IMR-90 (cell line): ENCODE measurements around the gene DHX15. TPM values are rescaled to one million over a fixed set of nuclear protein-coding genes. Genes with fewer than 3 reads are reported as not detected.

Source experiments
- ATAC-seq: fragments of 200-7000 bp; cut with Tn5 transposase; 2 replicates; pipeline ENCODE4 v1.9.1; 2020; ENCODE audit warnings: low read depth, mild to moderate bottlenecking, moderate library complexity
- BruUV-seq: library from RNA; stranded (reverse); fragments of 400-500 nt; replicated peaks from 2 replicates; lab custom pipeline; 2021; lab: Mats Ljungman, UMichigan
- CTCF ChIA-PET: fragments of 300-600 bp; formaldehyde crosslinking; extraction: SDS; loops from one replicate; lab custom pipeline; 2021; ENCODE audit warnings: antibody characterized with exemption; lab: Yijun Ruan, JAX
- POLR2A ChIA-PET: fragments of 300-600 bp; sonication (Branson Sonifier 250); formaldehyde crosslinking; loops from one replicate; lab custom pipeline; 2022; ENCODE audit warnings: antibody characterized with exemption; ENCODE audit not compliant: unreplicated experiment; lab: Charles Lee
- DNase-seq: peaks from one replicate; pipeline ENCODE4 v3.0.0; 2013
- H2AFZ ChIP-seq: replicated peaks from 2 replicates; pipeline ENCODE3; 2013; ENCODE audit warnings: low read length, mild to moderate bottlenecking; ENCODE audit not compliant: poor library complexity
- H2AK5ac ChIP-seq: 2 replicates; pipeline ENCODE4 v1.6.1; 2013; ENCODE audit warnings: low read depth, low read length, inconsistent platforms
- H2AK9ac ChIP-seq: replicated peaks from 2 replicates; pipeline ENCODE3; 2013; ENCODE audit warnings: mild to moderate bottlenecking, low read depth, low read length, moderate library complexity; ENCODE audit not compliant: poor library complexity
- H2BK120ac ChIP-seq: 2 replicates; pipeline ENCODE4 v1.6.1; 2013; ENCODE audit warnings: low read depth, low read length, inconsistent platforms
- H2BK15ac ChIP-seq: 3 replicates; pipeline ENCODE4 v1.6.1; 2013; ENCODE audit warnings: low read depth, low read length, inconsistent platforms
- H2BK20ac ChIP-seq: 2 replicates; pipeline ENCODE4 v1.6.1; 2013; ENCODE audit warnings: low read depth, mild to moderate bottlenecking, inconsistent platforms, low read length, moderate library complexity
- H2BK5ac ChIP-seq: 2 replicates; pipeline ENCODE4 v1.6.1; 2013; ENCODE audit warnings: mild to moderate bottlenecking, low read depth, low read length, inconsistent platforms; ENCODE audit not compliant: poor library complexity, severe bottlenecking
- H3K14ac ChIP-seq: replicated peaks from 2 replicates; pipeline ENCODE4 v1.6.1; 2013; ENCODE audit warnings: low read depth, low read length, inconsistent platforms
- H3K18ac ChIP-seq: 2 replicates; pipeline ENCODE4 v1.6.1; 2013; ENCODE audit warnings: low read depth, low read length, control low read depth
- H3K23ac ChIP-seq: 2 replicates; pipeline ENCODE4 v1.6.1; 2013; ENCODE audit warnings: low read depth, low read length, inconsistent platforms
- H3K27ac ChIP-seq: 2 replicates; pipeline ENCODE4 v1.5.1; 2013; ENCODE audit warnings: mild to moderate bottlenecking, control low read depth, low read length; ENCODE audit not compliant: insufficient read depth
- H3K27me3 ChIP-seq: 2 replicates; pipeline ENCODE4 v1.6.1; 2013; ENCODE audit warnings: low read length; ENCODE audit not compliant: control insufficient read depth, insufficient read depth
- H3K36me3 ChIP-seq: 2 replicates; pipeline ENCODE4 v1.6.1; 2013; ENCODE audit warnings: low read length, mixed read lengths; ENCODE audit not compliant: control insufficient read depth, insufficient read depth
- H3K4ac ChIP-seq: 2 replicates; pipeline ENCODE4 v1.6.1; 2013; ENCODE audit warnings: low read depth, low read length, inconsistent platforms
- H3K4me1 ChIP-seq: 2 replicates; pipeline ENCODE4 v1.6.1; 2013; ENCODE audit warnings: low read length, mixed read lengths; ENCODE audit not compliant: control insufficient read depth, insufficient read depth
- H3K4me2 ChIP-seq: 2 replicates; pipeline ENCODE4 v1.6.1; 2013; ENCODE audit warnings: low read depth, mild to moderate bottlenecking, control low read depth, low read length, moderate library complexity
- H3K4me3 ChIP-seq: 2 replicates; pipeline ENCODE4 v1.5.1; 2013; ENCODE audit warnings: low read depth, mild to moderate bottlenecking, control low read depth, low read length, moderate library complexity; ENCODE audit not compliant: insufficient read depth
- H3K56ac ChIP-seq: 2 replicates; pipeline ENCODE4 v1.6.1; 2013; ENCODE audit warnings: low read length, inconsistent platforms; ENCODE audit not compliant: insufficient read depth; ENCODE audit errors: extremely low read depth
- H3K79me1 ChIP-seq, 2 experiments: 2 replicates each; pipeline ENCODE4 v1.6.1; 2013; ENCODE audit warnings: low read length in 2 of 2, inconsistent platforms in 1 of 2, low read depth in 1 of 2
- H3K9ac ChIP-seq: 2 replicates; pipeline ENCODE4 v1.6.1; 2013; ENCODE audit warnings: low read depth, low read length, control low read depth
- H3K9me1 ChIP-seq: 2 replicates; pipeline ENCODE4 v1.6.1; 2013; ENCODE audit warnings: low read length, inconsistent platforms; ENCODE audit not compliant: insufficient read depth
- H3K9me3 ChIP-seq: 2 replicates; pipeline ENCODE4 v1.6.1; 2013; ENCODE audit warnings: low read length; ENCODE audit not compliant: control insufficient read depth, insufficient read depth
- H4K20me1 ChIP-seq: 2 replicates; pipeline ENCODE4 v1.6.1; 2013; ENCODE audit warnings: low read length, inconsistent platforms; ENCODE audit not compliant: insufficient read depth
- H4K5ac ChIP-seq: 2 replicates; pipeline ENCODE4 v1.6.1; 2013; ENCODE audit warnings: mild to moderate bottlenecking, low read depth, low read length, control low read depth
- H4K8ac ChIP-seq, 2 experiments: 2 replicates each; pipeline ENCODE4 v1.6.1; 2013; ENCODE audit warnings: low read depth in 2 of 2, low read length in 2 of 2, control low read depth in 1 of 2, inconsistent platforms in 1 of 2
- H4K91ac ChIP-seq: 2 replicates; pipeline ENCODE4 v1.6.1; 2013; ENCODE audit warnings: low read depth, low read length, inconsistent platforms; ENCODE audit not compliant: insufficient read depth
- BHLHE40 ChIP-seq: fragments of 150-350 bp; IDR thresholded peaks from 2 replicates; pipeline ENCODE4 v1.6.1; 2016; ENCODE audit warnings: mild to moderate bottlenecking, low read depth, low read length
- CEBPB ChIP-seq: IDR thresholded peaks from 2 replicates; pipeline ENCODE4 v1.6.1; 2012; ENCODE audit warnings: low read depth, low read length, improper control_type of control experiment
- CHD1 ChIP-seq: IDR thresholded peaks from 2 replicates; pipeline ENCODE4 v1.6.1; 2012; ENCODE audit warnings: low read depth, low read length, improper control_type of control experiment
- ELK1 ChIP-seq: fragments of 150-350 bp; IDR thresholded peaks from 2 replicates; pipeline ENCODE4 v1.6.1; 2016; ENCODE audit warnings: low read depth, mild to moderate bottlenecking, low read length, moderate library complexity, borderline replicate concordance
- FOS ChIP-seq: fragments of 150-350 bp; IDR thresholded peaks from 2 replicates; pipeline ENCODE4 v1.6.1; 2016; ENCODE audit warnings: low read depth, low read length
- MAFK ChIP-seq: IDR thresholded peaks from 2 replicates; pipeline ENCODE4 v1.6.1; 2012; ENCODE audit warnings: low read depth, low read length, improper control_type of control experiment
- MAZ ChIP-seq: IDR thresholded peaks from 2 replicates; pipeline ENCODE4 v1.6.1; 2012; ENCODE audit warnings: low read depth, mild to moderate bottlenecking, low read length, improper control_type of control experiment, moderate library complexity, borderline replicate concordance
- MXI1 ChIP-seq: IDR thresholded peaks from 2 replicates; pipeline ENCODE4 v1.6.1; 2012; ENCODE audit warnings: low read depth, mild to moderate bottlenecking, low read length, moderate library complexity, borderline replicate concordance
- NFE2L2 ChIP-seq: fragments of 150-350 bp; IDR thresholded peaks from 2 replicates; pipeline ENCODE4 v1.6.1; 2016; ENCODE audit warnings: low read depth, mild to moderate bottlenecking, low read length
- POLR2A ChIP-seq: IDR thresholded peaks from 2 replicates; pipeline ENCODE4 v1.6.1; 2012; ENCODE audit warnings: mild to moderate bottlenecking, low read depth, low read length
- RAD21 ChIP-seq: IDR thresholded peaks from 2 replicates; pipeline ENCODE4 v1.6.1; 2012; ENCODE audit warnings: low read length, improper control_type of control experiment
- RCOR1 ChIP-seq: IDR thresholded peaks from 2 replicates; pipeline ENCODE4 v1.6.1; 2012; ENCODE audit warnings: mild to moderate bottlenecking, low read length, improper control_type of control experiment; ENCODE audit not compliant: insufficient replicate concordance
- RFX5 ChIP-seq: IDR thresholded peaks from 2 replicates; pipeline ENCODE4 v1.8.0; 2012; ENCODE audit warnings: low read depth, mild to moderate bottlenecking, low read length, moderate library complexity
- SMC3 ChIP-seq: fragments of 150-350 bp; IDR thresholded peaks from 2 replicates; pipeline ENCODE4 v1.6.1; 2016; ENCODE audit warnings: low read depth, mild to moderate bottlenecking, antibody characterized with exemption, low read length, moderate library complexity
- WGBS, 2 experiments: methylation state at CpG; one replicate each; pipeline versions ENCODE4 v1.1.5 to v1.1.7; 2013; ENCODE audit warnings: missing lambda C conversion rate in 2 of 2; ENCODE audit not compliant: insufficient read length in 1 of 2; ENCODE audit errors: extremely low coverage in 2 of 2; 5-methylcytosine and 5-hydroxymethylcytosine counted together
- dilution Hi-C: fragments of 300-500 bp; cut with HindIII; formaldehyde crosslinking; loops from one replicate; pipeline ENCODE4 v1.14.3; 2018; ENCODE audit warnings: low sequenced_read_pairs; ENCODE audit not compliant: unreplicated experiment
- in situ Hi-C: fragments of 300-500 bp; cut with MboI; formaldehyde crosslinking; loops from 3 replicates; pipeline ENCODE4 v1.14.3; 2019; ENCODE audit warnings: low sequenced_read_pairs, inconsistent platforms, mixed read lengths
- intact Hi-C: fragments of 100-400 bp; cut with micrococcal nuclease; formaldehyde crosslinking; loops from 2 replicates; pipeline ENCODE4 v1.10.0; 2022
- polyA plus RNA-seq, 3 experiments: library from polyadenylated mRNA; depleted of rRNA; stranded (reverse); fragments of >200 nt; gene quantifications; 2 replicates each; pipeline ENCODE4 v1.2.3, GENCODE V29; 2012; ENCODE audit warnings: low replicate concordance in 1 of 3
- total RNA-seq: library from RNA; depleted of rRNA; stranded (reverse); fragments of >200 nt; gene quantifications from 2 replicates; pipeline ENCODE4 v1.2.3, GENCODE V29; 2012
- TF ChIP-seq, protein P1 (sequence below): fragments of 150-350 bp; IDR thresholded peaks from 2 replicates; pipeline ENCODE4 v1.6.1; 2017; ENCODE audit warnings: mild to moderate bottlenecking, antibody characterized with exemption, low read length, low read depth
- TF ChIP-seq, protein P2 (sequence below): conservative IDR thresholded peaks from 2 replicates; pipeline ENCODE4 v1.5.1; 2012; ENCODE audit warnings: mild to moderate bottlenecking, low read depth, low read length, improper control_type of control experiment

The DHX15 gene
- total and polyA plus RNA-seq, 2 of the 4 experiments (the other 2 are of a cell fraction): 97.9 to 172 TPM

GRCh38 chr4:24573582-24573981 lies 10.8 kb downstream of the DHX15 start:
- H3K18ac ChIP-seq: no peak overlapping the region
- CTCF ChIA-PET: interaction anchor here (0.6 kb wide), 1 partner anchor 43 kb away, joined by 4 read pairs; no protein-coding TSS in a partner anchor
- H3K14ac ChIP-seq: no peak overlapping the region
- H4K5ac ChIP-seq: no peak overlapping the region
- in situ Hi-C loops (no loop called here), intact Hi-C loops (no loop called here), dilution Hi-C loops (no loop called here)
- POLR2A ChIA-PET: no interaction called here
- H3K23ac ChIP-seq: no peak overlapping the region
- H2AK9ac ChIP-seq: no peak overlapping the region
- no CpG with 5 or more reads among the region's 2 CpGs for WGBS, 2 experiments
- H3K56ac ChIP-seq: no peak overlapping the region
- peaks cover 8% of the 10 kb centered on the region for H3K9me1 ChIP-seq
- ATAC-seq: no peak
- no peak overlapping the region for H3K9ac ChIP-seq
- H3K4me1 ChIP-seq: peaks cover 5% of the 10 kb centered on the region
- H2BK120ac ChIP-seq: no peak overlapping the region
- no peak overlapping the region for H3K27ac ChIP-seq
- no peak overlapping the region for H3K4me3 ChIP-seq
- peaks cover 34% of the 10 kb centered on the region for H3K36me3 ChIP-seq
- no peak for DNase-seq
- H3K79me1 ChIP-seq: peaks cover 8 to 43% of the 10 kb centered on the region in 2 experiments; a peak in 3 of 4 replicates
- BruUV-seq: no TSS peak
- no peaks in the 10 kb centered on the region for H3K27me3 ChIP-seq
- H3K4ac ChIP-seq: no peak overlapping the region
- H2BK20ac ChIP-seq: no peak overlapping the region
- H2AFZ ChIP-seq: no peak overlapping the region
- no peak for TF ChIP-seq FOS
- no peak for TF ChIP-seq RCOR1
- no peak for TF ChIP-seq MXI1
- no peak for TF ChIP-seq CEBPB
- no peak for TF ChIP-seq BHLHE40
- TF ChIP-seq, protein P1, sequence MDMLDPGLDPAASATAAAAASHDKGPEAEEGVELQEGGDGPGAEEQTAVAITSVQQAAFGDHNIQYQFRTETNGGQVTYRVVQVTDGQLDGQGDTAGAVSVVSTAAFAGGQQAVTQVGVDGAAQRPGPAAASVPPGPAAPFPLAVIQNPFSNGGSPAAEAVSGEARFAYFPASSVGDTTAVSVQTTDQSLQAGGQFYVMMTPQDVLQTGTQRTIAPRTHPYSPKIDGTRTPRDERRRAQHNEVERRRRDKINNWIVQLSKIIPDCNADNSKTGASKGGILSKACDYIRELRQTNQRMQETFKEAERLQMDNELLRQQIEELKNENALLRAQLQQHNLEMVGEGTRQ: no peak
- TF ChIP-seq POLR2A: no peak
- TF ChIP-seq RFX5: no peak
- no peak for TF ChIP-seq MAFK
- TF ChIP-seq SMC3: no peak
- TF ChIP-seq CHD1: no peak
- TF ChIP-seq NFE2L2: no peak
- TF ChIP-seq, protein P2, sequence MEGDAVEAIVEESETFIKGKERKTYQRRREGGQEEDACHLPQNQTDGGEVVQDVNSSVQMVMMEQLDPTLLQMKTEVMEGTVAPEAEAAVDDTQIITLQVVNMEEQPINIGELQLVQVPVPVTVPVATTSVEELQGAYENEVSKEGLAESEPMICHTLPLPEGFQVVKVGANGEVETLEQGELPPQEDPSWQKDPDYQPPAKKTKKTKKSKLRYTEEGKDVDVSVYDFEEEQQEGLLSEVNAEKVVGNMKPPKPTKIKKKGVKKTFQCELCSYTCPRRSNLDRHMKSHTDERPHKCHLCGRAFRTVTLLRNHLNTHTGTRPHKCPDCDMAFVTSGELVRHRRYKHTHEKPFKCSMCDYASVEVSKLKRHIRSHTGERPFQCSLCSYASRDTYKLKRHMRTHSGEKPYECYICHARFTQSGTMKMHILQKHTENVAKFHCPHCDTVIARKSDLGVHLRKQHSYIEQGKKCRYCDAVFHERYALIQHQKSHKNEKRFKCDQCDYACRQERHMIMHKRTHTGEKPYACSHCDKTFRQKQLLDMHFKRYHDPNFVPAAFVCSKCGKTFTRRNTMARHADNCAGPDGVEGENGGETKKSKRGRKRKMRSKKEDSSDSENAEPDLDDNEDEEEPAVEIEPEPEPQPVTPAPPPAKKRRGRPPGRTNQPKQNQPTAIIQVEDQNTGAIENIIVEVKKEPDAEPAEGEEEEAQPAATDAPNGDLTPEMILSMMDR: no peak
- TF ChIP-seq MAZ: no peak
- TF ChIP-seq ELK1: no peak
- no peak for TF ChIP-seq RAD21
- H4K20me1 ChIP-seq: peaks cover 90% of the 10 kb centered on the region
- H2BK15ac ChIP-seq: no peak overlapping the region
- no peak overlapping the region for H3K4me2 ChIP-seq
- no peak overlapping the region for H4K91ac ChIP-seq
- no peaks in the 10 kb centered on the region for H3K9me3 ChIP-seq
- H4K8ac ChIP-seq: no peak overlapping the region
- H2BK5ac ChIP-seq: no peak overlapping the region
- no peak overlapping the region for H2AK5ac ChIP-seq
